Measurements from ENCODE around the gene PKDREJ. TPM values are rescaled to one million over a fixed set of nuclear protein-coding genes. Genes with fewer than 3 reads are reported as not detected.

Gene PKDREJ
- total and polyA plus RNA-seq, 4 donors = 0.06 to 0.46 (median 0.25) TPM

DNA sequence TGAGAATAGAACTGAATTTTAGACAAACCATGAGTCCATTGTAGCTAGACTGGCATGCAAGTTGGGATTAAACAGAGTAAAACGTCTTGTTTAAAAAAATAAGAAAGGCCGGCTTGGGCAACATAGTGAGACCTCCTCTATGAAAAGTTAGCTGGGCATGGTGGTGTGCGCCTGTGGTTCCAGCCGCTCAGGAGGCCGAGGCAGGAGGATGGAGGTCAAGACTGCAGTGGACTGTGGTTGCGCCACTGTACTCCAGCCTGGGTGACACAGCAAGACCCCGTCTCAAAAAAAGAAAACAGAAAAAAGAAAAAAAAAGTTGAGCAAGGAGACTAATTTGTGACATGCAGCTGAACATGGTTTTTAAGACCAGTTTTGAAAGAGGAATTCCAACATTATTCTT is 36.6 kb downstream of the PKDREJ start:
- Histone ChIP-seq H3K36me3 (ENCODE audit: control insufficient read depth, insufficient read depth, low read length) (peaks cover 34% of the 10 kb centered on the region), H3K4me3 (ENCODE audit: low read depth, low read length) (no peak overlapping the region), H3K9me3 (ENCODE audit: control insufficient read depth, insufficient read depth, low read length) (no peaks in the 10 kb centered on the region), H3K27me3 (ENCODE audit: control insufficient read depth, insufficient read depth, low read length) (no peaks in the 10 kb centered on the region), H3K27ac (ENCODE audit: low read depth, low read length) (no peak overlapping the region), H3K4me1 (ENCODE audit: control insufficient read depth, insufficient read depth, low read length) (peaks cover 3% of the 10 kb centered on the region)
- DNase-seq (ENCODE audit: low read depth in 4 of 6, low spot score in 6 of 6) = no peak
- WGBS (ENCODE audit: insufficient coverage) = 95% methylated on average over 7 of the region's 7 CpGs

DNA sequence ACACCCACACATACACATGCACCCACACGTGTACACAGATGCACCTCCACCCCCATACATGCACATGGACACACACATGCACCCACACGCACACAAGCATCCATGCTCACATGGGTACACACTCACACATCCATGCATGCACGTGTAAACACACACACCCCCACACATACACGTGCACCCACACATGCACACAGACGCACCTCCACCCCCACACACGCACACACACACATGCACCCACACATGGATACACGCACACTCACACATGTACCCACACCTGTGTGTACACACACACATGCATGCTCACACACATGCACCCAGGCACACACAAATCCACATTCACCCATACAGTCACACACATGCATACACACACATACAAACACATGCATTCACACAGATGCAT is 37.5 kb downstream of the PKDREJ start:
- no peak overlapping the region for H3K4me3 ChIP-seq (ENCODE audit: low read depth, low read length)
- H3K27me3 ChIP-seq (ENCODE audit: control insufficient read depth, insufficient read depth, low read length) = no peaks in the 10 kb centered on the region
- no peaks in the 10 kb centered on the region for H3K9me3 ChIP-seq (ENCODE audit: control insufficient read depth, insufficient read depth, low read length)
- peaks cover 42% of the 10 kb centered on the region for H3K36me3 ChIP-seq (ENCODE audit: control insufficient read depth, insufficient read depth, low read length)
- peaks cover 3% of the 10 kb centered on the region for H3K4me1 ChIP-seq (ENCODE audit: control insufficient read depth, insufficient read depth, low read length)
- DNase-seq (ENCODE audit: low read depth in 4 of 6, low spot score in 6 of 6) = no peak
- H3K27ac ChIP-seq (ENCODE audit: low read depth, low read length) = no peak overlapping the region
- 98% methylated on average over 7 of the region's 7 CpGs for WGBS (ENCODE audit: insufficient coverage)

DNA sequence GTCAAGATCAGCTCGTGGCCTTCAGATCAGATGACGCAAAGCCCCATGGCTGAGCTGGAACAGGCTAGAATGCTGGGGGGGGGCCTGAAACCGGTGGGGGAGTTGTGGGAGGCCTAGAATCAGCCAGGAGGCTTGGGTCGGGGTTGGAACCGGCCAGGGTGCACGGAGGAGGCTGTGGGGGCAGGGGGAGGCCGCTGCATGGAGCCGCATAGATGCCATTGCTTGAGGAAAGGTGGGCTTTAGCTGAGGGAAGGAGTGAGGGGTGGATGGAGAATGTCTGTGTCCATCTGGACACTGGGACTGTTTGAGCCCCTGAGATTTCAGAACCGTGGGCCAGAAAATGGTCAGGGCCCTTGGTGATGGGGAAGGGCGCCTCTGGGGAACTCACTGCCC is 38.2 kb downstream of the PKDREJ start:
- H3K27me3 ChIP-seq (ENCODE audit: control insufficient read depth, insufficient read depth, low read length) = no peaks in the 10 kb centered on the region
- no peak overlapping the region for H3K27ac ChIP-seq (ENCODE audit: low read depth, low read length)
- H3K36me3 ChIP-seq (ENCODE audit: control insufficient read depth, insufficient read depth, low read length) = peaks cover 47% of the 10 kb centered on the region
- H3K4me3 ChIP-seq (ENCODE audit: low read depth, low read length) = no peak overlapping the region
- no peaks in the 10 kb centered on the region for H3K9me3 ChIP-seq (ENCODE audit: control insufficient read depth, insufficient read depth, low read length)
- DNase-seq (ENCODE audit: low read depth in 4 of 6, low spot score in 6 of 6) = no peak
- WGBS (ENCODE audit: insufficient coverage) = 74% methylated on average over 10 of the region's 10 CpGs
- peaks cover 3% of the 10 kb centered on the region for H3K4me1 ChIP-seq (ENCODE audit: control insufficient read depth, insufficient read depth, low read length)

DNA sequence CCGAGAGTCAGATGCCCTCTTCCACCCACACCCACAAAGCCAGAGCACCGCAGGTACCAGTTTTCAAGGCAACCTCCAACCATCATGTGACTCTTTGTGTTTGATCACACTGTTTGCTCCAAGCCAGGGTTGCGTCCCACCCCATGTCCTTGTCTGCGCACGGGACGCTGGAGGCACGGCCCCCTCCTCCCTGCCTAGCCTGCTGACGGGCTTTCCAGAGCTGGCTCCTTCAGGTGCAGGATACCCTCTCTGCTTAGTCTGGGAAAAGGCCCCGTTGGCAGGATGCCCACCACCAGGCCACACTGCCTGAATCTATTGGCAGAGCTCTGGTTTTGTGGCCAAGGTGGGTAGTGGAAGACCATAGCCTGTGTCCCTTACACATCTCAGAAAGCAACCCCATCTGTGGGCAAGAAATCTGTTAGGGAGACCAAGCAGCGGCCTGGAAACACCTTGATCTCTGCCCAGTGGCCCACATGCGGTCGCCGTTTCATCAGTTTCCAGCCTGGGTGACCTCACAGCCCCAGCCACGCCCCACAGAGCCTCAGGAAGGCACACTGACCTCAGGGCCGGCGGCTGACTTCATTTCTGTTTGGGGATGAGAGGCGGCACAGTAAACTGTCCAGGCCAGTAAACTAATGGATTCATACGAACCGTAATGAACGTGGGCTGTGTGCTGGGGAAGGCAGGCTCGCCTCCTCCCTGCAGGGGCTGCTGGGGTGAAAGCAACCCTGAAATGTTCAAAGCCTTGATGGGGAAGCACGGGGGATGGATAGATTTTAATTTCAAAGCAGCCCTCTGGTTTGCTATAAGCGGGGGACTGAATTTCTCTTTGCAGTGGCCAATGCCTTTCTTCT is 38.9 kb downstream of the PKDREJ start:
- WGBS (ENCODE audit: insufficient coverage) = 82% methylated on average over 21 of the region's 23 CpGs

DNA sequence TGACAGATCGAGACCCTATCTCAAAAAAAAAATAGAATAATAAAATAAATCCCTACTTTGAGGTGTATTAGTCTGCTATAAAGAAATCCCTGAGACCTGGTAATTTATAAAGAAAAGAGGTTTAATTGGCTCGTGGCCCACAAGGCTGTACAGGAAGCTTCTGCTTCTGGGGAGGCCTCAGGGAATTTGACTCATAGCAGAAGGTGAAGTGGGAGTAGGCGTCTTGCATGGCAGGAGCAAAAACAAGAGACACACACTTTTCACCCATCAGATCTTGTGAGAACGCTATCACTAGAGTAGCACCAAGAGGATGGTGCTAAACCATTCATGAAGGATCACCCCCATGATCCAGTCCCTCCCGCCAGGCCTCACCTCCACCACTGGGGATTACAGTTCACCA is 42.2 kb downstream of the PKDREJ start:
- Histone ChIP-seq H3K4me1 (ENCODE audit: control insufficient read depth, insufficient read depth, low read length) (peaks cover 3% of the 10 kb centered on the region), H3K4me3 (ENCODE audit: low read depth, low read length) (no peak overlapping the region), H3K27me3 (ENCODE audit: control insufficient read depth, insufficient read depth, low read length) (no peaks in the 10 kb centered on the region), H3K9me3 (ENCODE audit: control insufficient read depth, insufficient read depth, low read length) (no peaks in the 10 kb centered on the region), H3K27ac (ENCODE audit: low read depth, low read length) (no peak overlapping the region), H3K36me3 (ENCODE audit: control insufficient read depth, insufficient read depth, low read length) (peaks cover 60% of the 10 kb centered on the region)
- 90% methylated on average over 1 of the region's 5 CpGs for WGBS (ENCODE audit: insufficient coverage)
- no peak for DNase-seq (ENCODE audit: low read depth in 4 of 6, low spot score in 6 of 6)

More for the DNA sequence above, 38.9 kb downstream of the PKDREJ start:
- Histone ChIP-seq H3K27me3 (ENCODE audit: control insufficient read depth, insufficient read depth, low read length) (no peaks in the 10 kb centered on the region), H3K9me3 (ENCODE audit: control insufficient read depth, insufficient read depth, low read length) (no peaks in the 10 kb centered on the region), H3K27ac (ENCODE audit: low read depth, low read length) (no peak overlapping the region), H3K4me3 (ENCODE audit: low read depth, low read length) (no peak overlapping the region), H3K36me3 (ENCODE audit: control insufficient read depth, insufficient read depth, low read length) (peaks cover 51% of the 10 kb centered on the region), H3K4me1 (ENCODE audit: control insufficient read depth, insufficient read depth, low read length) (peaks cover 3% of the 10 kb centered on the region)
- DNase-seq (ENCODE audit: low read depth in 4 of 6, low spot score in 6 of 6) = no peak

DNA sequence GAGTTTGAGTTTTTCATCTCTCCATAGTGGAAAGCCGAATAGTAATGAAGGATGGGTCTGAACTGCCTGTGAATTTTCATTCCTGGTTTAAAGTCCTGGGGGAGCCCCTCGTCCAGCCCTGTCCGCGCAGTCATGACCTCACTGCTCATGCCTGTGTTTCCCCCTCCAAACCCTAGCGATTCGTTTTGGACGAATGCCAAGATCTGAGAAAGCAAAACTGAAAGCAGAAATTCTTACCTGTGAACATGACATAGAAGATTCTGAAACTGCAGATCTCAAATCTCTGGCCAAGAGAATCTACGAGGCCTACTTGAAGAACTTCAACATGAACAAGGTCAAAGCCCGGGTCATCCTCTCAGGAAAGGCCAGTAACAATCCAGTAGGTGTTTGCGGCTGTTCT is 43.5 kb downstream of the PKDREJ start:
- peaks cover 3% of the 10 kb centered on the region for H3K4me1 ChIP-seq (ENCODE audit: control insufficient read depth, insufficient read depth, low read length)
- no peak for DNase-seq (ENCODE audit: low read depth in 4 of 6, low spot score in 6 of 6)
- WGBS (ENCODE audit: insufficient coverage) = 85% methylated on average over 9 of the region's 10 CpGs
- H3K4me3 ChIP-seq (ENCODE audit: low read depth, low read length) = no peak overlapping the region
- H3K27ac ChIP-seq (ENCODE audit: low read depth, low read length) = no peak overlapping the region
- H3K27me3 ChIP-seq (ENCODE audit: control insufficient read depth, insufficient read depth, low read length) = no peaks in the 10 kb centered on the region
- peaks cover 57% of the 10 kb centered on the region for H3K36me3 ChIP-seq (ENCODE audit: control insufficient read depth, insufficient read depth, low read length)
- no peaks in the 10 kb centered on the region for H3K9me3 ChIP-seq (ENCODE audit: control insufficient read depth, insufficient read depth, low read length)

DNA sequence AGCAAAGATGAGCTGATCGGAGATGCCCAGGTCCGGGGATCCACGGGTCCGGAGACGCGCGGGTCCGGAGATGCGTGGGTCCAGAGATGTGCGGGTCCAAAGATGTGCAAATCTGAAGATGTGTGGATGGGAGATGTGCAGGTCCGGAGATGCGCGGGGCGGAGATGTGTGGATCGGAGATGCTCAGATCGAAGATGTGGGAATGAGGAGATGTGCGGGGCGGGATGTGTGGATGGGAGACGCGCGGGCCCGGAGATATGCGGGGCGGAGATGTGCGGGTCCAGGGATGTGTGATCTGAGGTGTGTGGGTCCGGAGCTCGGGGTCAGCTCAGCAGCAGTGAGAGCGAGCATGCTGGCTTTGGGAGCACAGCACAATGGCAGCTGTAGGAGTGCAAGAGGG is 48.5 kb downstream of the PKDREJ start:
- Histone ChIP-seq H3K4me1 (ENCODE audit: control insufficient read depth, insufficient read depth, low read length) (no peaks in the 10 kb centered on the region), H3K27ac (ENCODE audit: low read depth, low read length) (no peak overlapping the region), H3K27me3 (ENCODE audit: control insufficient read depth, insufficient read depth, low read length) (no peaks in the 10 kb centered on the region), H3K9me3 (ENCODE audit: control insufficient read depth, insufficient read depth, low read length) (peaks cover 3% of the 10 kb centered on the region), H3K4me3 (ENCODE audit: low read depth, low read length) (no peak overlapping the region), H3K36me3 (ENCODE audit: control insufficient read depth, insufficient read depth, low read length) (peaks cover 47% of the 10 kb centered on the region)
- WGBS (ENCODE audit: insufficient coverage) = 99% methylated on average over 28 of the region's 28 CpGs
- no peak for DNase-seq (ENCODE audit: low read depth in 4 of 6, low spot score in 6 of 6)

DNA sequence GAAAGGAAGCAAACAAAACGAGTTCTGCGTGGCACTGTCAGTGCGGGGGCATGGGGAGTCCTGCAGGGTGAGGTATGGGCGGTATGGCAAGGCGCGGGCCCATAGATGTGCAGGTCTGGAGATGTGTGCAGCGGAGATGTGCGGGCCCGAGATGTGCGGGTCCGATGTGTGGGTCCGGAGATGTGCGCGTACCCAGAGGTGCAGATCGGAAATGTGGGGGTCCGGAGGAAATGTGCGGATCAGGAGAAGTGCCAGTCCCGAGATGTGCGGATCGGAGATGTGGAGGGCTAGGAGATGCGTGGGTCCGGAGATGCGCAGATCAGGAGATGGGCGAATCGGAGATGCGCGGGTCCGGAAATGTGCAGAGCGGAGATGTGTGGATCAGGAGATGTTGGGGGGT is 49.0 kb downstream of the PKDREJ start:
- peaks cover 43% of the 10 kb centered on the region for H3K36me3 ChIP-seq (ENCODE audit: control insufficient read depth, insufficient read depth, low read length)
- 98% methylated on average over 29 of the region's 29 CpGs for WGBS (ENCODE audit: insufficient coverage)

DNA sequence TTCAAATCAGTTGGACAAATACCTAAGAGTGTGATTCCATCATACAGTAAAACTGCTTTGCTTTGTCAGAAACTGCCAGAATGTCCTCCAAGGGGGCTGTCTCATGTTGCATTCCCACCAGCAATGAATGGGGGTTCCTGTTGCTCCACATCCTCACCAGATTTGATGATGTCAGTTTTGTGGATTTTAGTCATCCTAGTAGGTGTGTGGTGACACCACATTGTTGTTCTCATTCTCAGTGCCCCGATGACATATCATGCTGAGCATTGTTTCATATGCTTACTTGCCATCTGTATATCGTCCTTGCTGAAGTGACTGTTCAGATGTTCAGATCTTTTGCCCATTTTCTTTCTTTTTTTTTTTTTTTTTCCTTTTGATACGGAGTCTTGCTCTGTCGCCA is 50.1 kb downstream of the PKDREJ start:
- 100% methylated on average over 4 of the region's 4 CpGs for WGBS (ENCODE audit: insufficient coverage)
- DNase-seq (ENCODE audit: low read depth in 4 of 6, low spot score in 6 of 6) = no peak
- Histone ChIP-seq H3K4me1 (ENCODE audit: control insufficient read depth, insufficient read depth, low read length) (no peaks in the 10 kb centered on the region), H3K27ac (ENCODE audit: low read depth, low read length) (no peak overlapping the region), H3K4me3 (ENCODE audit: low read depth, low read length) (no peak overlapping the region), H3K27me3 (ENCODE audit: control insufficient read depth, insufficient read depth, low read length) (no peaks in the 10 kb centered on the region), H3K36me3 (ENCODE audit: control insufficient read depth, insufficient read depth, low read length) (peaks cover 36% of the 10 kb centered on the region), H3K9me3 (ENCODE audit: control insufficient read depth, insufficient read depth, low read length) (peaks cover 6% of the 10 kb centered on the region)

More for the DNA sequence above, 49.0 kb downstream of the PKDREJ start:
- Histone ChIP-seq H3K9me3 (ENCODE audit: control insufficient read depth, insufficient read depth, low read length) (peaks cover 6% of the 10 kb centered on the region), H3K4me1 (ENCODE audit: control insufficient read depth, insufficient read depth, low read length) (no peaks in the 10 kb centered on the region), H3K4me3 (ENCODE audit: low read depth, low read length) (no peak overlapping the region), H3K27ac (ENCODE audit: low read depth, low read length) (no peak overlapping the region), H3K27me3 (ENCODE audit: control insufficient read depth, insufficient read depth, low read length) (no peaks in the 10 kb centered on the region)
- DNase-seq (ENCODE audit: low read depth in 4 of 6, low spot score in 6 of 6) = no peak

DNA sequence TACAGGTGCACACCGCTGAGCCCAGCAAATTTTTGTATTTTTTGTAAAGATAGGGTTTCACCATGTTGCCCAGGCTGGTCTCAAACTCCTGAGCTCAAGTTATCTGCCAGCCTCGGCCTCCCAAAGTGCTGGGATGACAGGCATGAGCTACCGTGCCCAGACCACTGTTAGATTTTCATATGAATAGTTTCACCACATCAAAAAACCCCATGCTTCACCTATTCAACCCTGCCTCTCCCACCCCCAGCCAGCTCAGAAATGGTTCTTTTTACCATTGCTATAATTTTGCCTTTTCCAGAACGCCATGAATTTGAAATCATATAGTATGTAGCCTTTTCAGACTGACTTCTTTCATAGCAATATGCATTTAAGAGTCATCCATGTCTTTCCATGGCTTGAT is 50.9 kb downstream of the PKDREJ start:
- peaks cover 6% of the 10 kb centered on the region for H3K9me3 ChIP-seq (ENCODE audit: control insufficient read depth, insufficient read depth, low read length)
- DNase-seq (ENCODE audit: low read depth in 4 of 6, low spot score in 6 of 6) = no peak
- 77% methylated on average over 3 of the region's 4 CpGs for WGBS (ENCODE audit: insufficient coverage)
- no peaks in the 10 kb centered on the region for H3K4me1 ChIP-seq (ENCODE audit: control insufficient read depth, insufficient read depth, low read length)
- H3K4me3 ChIP-seq (ENCODE audit: low read depth, low read length) = no peak overlapping the region
- no peak overlapping the region for H3K27ac ChIP-seq (ENCODE audit: low read depth, low read length)
- no peaks in the 10 kb centered on the region for H3K27me3 ChIP-seq (ENCODE audit: control insufficient read depth, insufficient read depth, low read length)
- H3K36me3 ChIP-seq (ENCODE audit: control insufficient read depth, insufficient read depth, low read length) = peaks cover 36% of the 10 kb centered on the region
